ENCODE results near the gene AKT3.

DNA sequence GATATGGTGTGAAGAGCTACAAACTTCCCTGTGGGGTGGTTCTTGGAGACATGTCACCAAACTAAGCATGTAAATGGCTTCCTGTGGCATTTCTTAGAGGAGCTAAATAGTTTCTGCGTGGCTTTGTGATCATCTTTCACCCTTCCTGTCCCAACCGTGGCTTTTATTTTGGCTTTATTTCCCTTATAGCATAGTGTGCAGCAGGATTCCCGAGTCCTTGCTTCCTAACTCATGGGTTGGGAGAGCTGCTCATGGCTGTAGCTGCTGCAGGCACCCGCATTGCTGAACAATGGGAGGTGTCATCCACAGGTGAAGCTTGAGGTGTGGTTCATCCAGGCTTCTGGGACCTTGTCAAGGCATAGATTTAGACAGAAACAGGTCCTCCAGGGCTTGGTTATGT lies 402.2 kb downstream of the AKT3 start:
- TF ChIP-seq CTCF (conservative IDR thresholded peaks at IDR 0.05 in 1 of 2, IDR thresholded peaks at IDR 0.05 in 1 of 2; ENCODE audit: low read depth in 1 of 2, low read length in 2 of 2) (no peak), EZH2 (IDR thresholded peaks at IDR 0.05; ENCODE audit: low read length, missing control alignments) (no peak)

Measured in fibroblast of lung (primary cell).